ENCODE results near the gene VAPB.

GRCh38 chr20:58471193-58472164 lies 82.5 kb downstream of the VAPB start:
- TF ChIP-seq CTCF (IDR thresholded peaks at IDR 0.05; ENCODE audit: low read depth, low read length) = no peak
- no peak for TF ChIP-seq EZH2phosphoT487 (IDR thresholded peaks at IDR 0.05; ENCODE audit: low read depth)

Data from OCI-LY3 (cell line).